NB4 (cell line): ENCODE results near the gene RHBDF1.

Experiments used
- CTCF ChIP-seq: IDR thresholded peaks from one replicate; pipeline ENCODE4 v1.5.1; 2012; ENCODE audit warnings: low read depth, low read length
- POLR2A ChIP-seq: IDR thresholded peaks from 2 replicates; pipeline ENCODE4 v1.6.1; 2011; ENCODE audit warnings: mild to moderate bottlenecking; ENCODE audit not compliant: insufficient read length; ENCODE audit errors: extremely low read depth

GRCh38 chr16:58491-59439, 13.7 kb downstream of the RHBDF1 start:
- TF ChIP-seq CTCF: no peak
- no peak for TF ChIP-seq POLR2A
